Panc1 (cell line): ENCODE measurements around the gene SPTBN1. TPM values are rescaled to one million over a fixed set of nuclear protein-coding genes. Genes with fewer than 3 reads are reported as not detected.

Experiments used
- ATAC-seq: fragments of 200-7000 bp; cut with Tn5 transposase; 2 replicates; pipeline ENCODE4 v1.9.1; 2020; ENCODE audit warnings: mild to moderate bottlenecking, moderate library complexity
- BruUV-seq: library from RNA; stranded (reverse); fragments of 400-500 nt; replicated peaks from 2 replicates; lab custom pipeline; 2021; lab: Mats Ljungman, UMichigan
- CTCF ChIA-PET: fragments of 300-600 bp; sonication (Branson Sonifier 250); formaldehyde crosslinking; loops from one replicate; lab custom pipeline; 2022; ENCODE audit warnings: antibody characterized with exemption; lab: Charles Lee
- POLR2A ChIA-PET: fragments of 300-600 bp; sonication (Branson Sonifier 250); formaldehyde crosslinking; loops from one replicate; lab custom pipeline; 2022; ENCODE audit warnings: antibody characterized with exemption; lab: Charles Lee
- DNase-seq: peaks from one replicate; pipeline ENCODE4 v3.0.0-alpha.2; 2010; ENCODE audit warnings: low read depth, low spot score
- H3K27ac ChIP-seq: 2 replicates; pipeline ENCODE4 v1.5.1; 2011; ENCODE audit warnings: mild to moderate bottlenecking, low read length, inconsistent platforms
- H3K27me3 ChIP-seq: fragments of 200-500 bp; sonication (Bioruptor generic); 2 replicates; pipeline ENCODE4 v1.6.0; 2014; ENCODE audit warnings: low read length, inconsistent platforms; ENCODE audit not compliant: control insufficient read depth, insufficient read depth
- H3K36me3 ChIP-seq: fragments of 200-500 bp; sonication (Bioruptor generic); 2 replicates; pipeline ENCODE4 v1.5.1; 2014; ENCODE audit warnings: inconsistent platforms, mild to moderate bottlenecking, low read length, moderate library complexity; ENCODE audit not compliant: control insufficient read depth, insufficient read depth
- H3K4me1 ChIP-seq: 2 replicates; pipeline ENCODE4 v1.5.1; 2011; ENCODE audit warnings: inconsistent platforms, mild to moderate bottlenecking, low read length, moderate library complexity; ENCODE audit not compliant: control insufficient read depth, insufficient read depth
- H3K4me3 ChIP-seq, 2 experiments: 2 replicates each; pipeline ENCODE4 v1.5.1; 2011 to 2012; ENCODE audit warnings: low read depth in 2 of 2, low read length in 2 of 2, mild to moderate bottlenecking in 2 of 2, inconsistent platforms in 1 of 2, moderate library complexity in 1 of 2
- H3K9me3 ChIP-seq: fragments of 200-500 bp; sonication (Bioruptor generic); 2 replicates; pipeline ENCODE4 v1.5.1; 2014; ENCODE audit warnings: low read depth, mild to moderate bottlenecking, inconsistent platforms, low read length, moderate library complexity; ENCODE audit not compliant: control insufficient read depth, insufficient read depth
- POLR2AphosphoS5 ChIP-seq: IDR thresholded peaks from 2 replicates; pipeline ENCODE4 v1.6.1; 2012; ENCODE audit warnings: mild to moderate bottlenecking, low read depth, low read length, moderate library complexity
- SIN3A ChIP-seq: IDR thresholded peaks from 2 replicates; pipeline ENCODE4 v1.6.1; 2012; ENCODE audit warnings: low read depth, mild to moderate bottlenecking, low read length, moderate library complexity, borderline replicate concordance; ENCODE audit not compliant: insufficient read depth
- TCF7L2 ChIP-seq: IDR thresholded peaks from 2 replicates; pipeline ENCODE4 v1.6.1; 2011; ENCODE audit warnings: mild to moderate bottlenecking, low read depth, low read length, inconsistent platforms
- in situ Hi-C: cut with HindIII; loops from 2 replicates; pipeline ENCODE4 v1.10.0; 2016; ENCODE audit warnings: low sequenced_read_pairs, low pct_unique_long_range_greater_than_20kb
- intact Hi-C: fragments of 100-400 bp; cut with micrococcal nuclease; formaldehyde crosslinking; loops from one replicate; pipeline ENCODE4 v1.10.0; 2022; ENCODE audit not compliant: unreplicated experiment
- total RNA-seq: library from RNA; stranded (reverse); gene quantifications from one replicate; pipeline ENCODE4 v1.2.1, GENCODE V29; 2021; ENCODE audit not compliant: unreplicated experiment
- TF ChIP-seq, protein P1 (sequence below), 2 experiments: IDR thresholded peaks; 2 replicates each; pipeline ENCODE4 v1.6.1; 2011 to 2012; ENCODE audit warnings: low read depth in 2 of 2, control low read depth in 1 of 2, low read length in 1 of 2, mild to moderate bottlenecking in 1 of 2, moderate library complexity in 1 of 2; ENCODE audit not compliant: insufficient read depth in 1 of 2
- TF ChIP-seq, protein P2 (sequence below): fragments of 450-650 bp; IDR thresholded peaks from 2 replicates; pipeline ENCODE4 v1.5.1; 2017; ENCODE audit warnings: mild to moderate bottlenecking

Gene SPTBN1
- total RNA-seq, 1 experiment from 2014 or later: 169 TPM

DNA sequence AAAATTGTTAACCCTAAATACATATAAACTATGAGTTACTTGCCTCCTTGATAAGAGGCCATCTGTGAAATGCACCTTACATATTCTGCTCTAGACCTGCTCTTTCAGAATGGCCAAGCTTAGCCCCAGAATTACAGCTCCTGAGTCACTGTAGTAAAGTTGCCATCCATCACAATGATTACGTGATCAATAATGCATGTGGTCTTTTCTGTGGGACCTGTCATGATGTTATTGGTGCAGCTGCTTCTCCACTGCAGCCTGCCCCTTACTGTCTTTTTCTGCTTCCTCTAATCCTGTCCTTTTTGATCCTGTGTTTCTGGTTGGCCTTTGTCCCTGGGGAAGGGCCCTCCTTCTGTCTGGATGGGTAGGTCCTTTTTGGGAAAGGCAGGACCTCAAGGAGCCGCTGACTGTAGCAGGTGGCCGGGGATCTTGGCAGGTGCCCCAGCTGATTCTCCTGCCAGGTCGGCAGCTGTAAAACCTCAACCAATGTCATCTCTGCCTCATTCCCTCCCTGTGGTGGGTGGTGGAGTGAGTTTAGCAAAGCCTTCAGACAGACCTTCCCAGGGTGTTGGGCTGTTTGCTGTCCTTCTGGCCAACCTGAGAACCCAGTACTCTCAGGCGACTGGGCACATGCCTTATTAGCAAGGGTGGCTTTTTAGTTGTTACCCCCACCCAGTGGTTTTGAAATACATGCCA is 141.2 kb downstream of the SPTBN1 start:
- peaks cover 2% of the 10 kb centered on the region; the same call in 1 of the 2 replicates for H3K36me3 ChIP-seq
- no peaks in the 10 kb centered on the region for H3K9me3 ChIP-seq
- DNase-seq: no peak
- CTCF ChIA-PET: interaction anchor here (0.6 kb wide), 1 partner anchor 451 kb away, joined by 8 read pairs; no protein-coding TSS in a partner anchor
- intact Hi-C loops (no loop called here), in situ Hi-C loops (no loop called here)
- no peak for TF ChIP-seq SIN3A
- TF ChIP-seq POLR2AphosphoS5: no peak
- no peak for TF ChIP-seq TCF7L2
- TF ChIP-seq, protein P1, sequence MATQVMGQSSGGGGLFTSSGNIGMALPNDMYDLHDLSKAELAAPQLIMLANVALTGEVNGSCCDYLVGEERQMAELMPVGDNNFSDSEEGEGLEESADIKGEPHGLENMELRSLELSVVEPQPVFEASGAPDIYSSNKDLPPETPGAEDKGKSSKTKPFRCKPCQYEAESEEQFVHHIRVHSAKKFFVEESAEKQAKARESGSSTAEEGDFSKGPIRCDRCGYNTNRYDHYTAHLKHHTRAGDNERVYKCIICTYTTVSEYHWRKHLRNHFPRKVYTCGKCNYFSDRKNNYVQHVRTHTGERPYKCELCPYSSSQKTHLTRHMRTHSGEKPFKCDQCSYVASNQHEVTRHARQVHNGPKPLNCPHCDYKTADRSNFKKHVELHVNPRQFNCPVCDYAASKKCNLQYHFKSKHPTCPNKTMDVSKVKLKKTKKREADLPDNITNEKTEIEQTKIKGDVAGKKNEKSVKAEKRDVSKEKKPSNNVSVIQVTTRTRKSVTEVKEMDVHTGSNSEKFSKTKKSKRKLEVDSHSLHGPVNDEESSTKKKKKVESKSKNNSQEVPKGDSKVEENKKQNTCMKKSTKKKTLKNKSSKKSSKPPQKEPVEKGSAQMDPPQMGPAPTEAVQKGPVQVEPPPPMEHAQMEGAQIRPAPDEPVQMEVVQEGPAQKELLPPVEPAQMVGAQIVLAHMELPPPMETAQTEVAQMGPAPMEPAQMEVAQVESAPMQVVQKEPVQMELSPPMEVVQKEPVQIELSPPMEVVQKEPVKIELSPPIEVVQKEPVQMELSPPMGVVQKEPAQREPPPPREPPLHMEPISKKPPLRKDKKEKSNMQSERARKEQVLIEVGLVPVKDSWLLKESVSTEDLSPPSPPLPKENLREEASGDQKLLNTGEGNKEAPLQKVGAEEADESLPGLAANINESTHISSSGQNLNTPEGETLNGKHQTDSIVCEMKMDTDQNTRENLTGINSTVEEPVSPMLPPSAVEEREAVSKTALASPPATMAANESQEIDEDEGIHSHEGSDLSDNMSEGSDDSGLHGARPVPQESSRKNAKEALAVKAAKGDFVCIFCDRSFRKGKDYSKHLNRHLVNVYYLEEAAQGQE (IDR thresholded peaks at IDR 0.05; ENCODE audit: insufficient read depth in 1 of 2, low read depth in 2 of 2, low read length in 1 of 2): no peak
- TF ChIP-seq, protein P2, sequence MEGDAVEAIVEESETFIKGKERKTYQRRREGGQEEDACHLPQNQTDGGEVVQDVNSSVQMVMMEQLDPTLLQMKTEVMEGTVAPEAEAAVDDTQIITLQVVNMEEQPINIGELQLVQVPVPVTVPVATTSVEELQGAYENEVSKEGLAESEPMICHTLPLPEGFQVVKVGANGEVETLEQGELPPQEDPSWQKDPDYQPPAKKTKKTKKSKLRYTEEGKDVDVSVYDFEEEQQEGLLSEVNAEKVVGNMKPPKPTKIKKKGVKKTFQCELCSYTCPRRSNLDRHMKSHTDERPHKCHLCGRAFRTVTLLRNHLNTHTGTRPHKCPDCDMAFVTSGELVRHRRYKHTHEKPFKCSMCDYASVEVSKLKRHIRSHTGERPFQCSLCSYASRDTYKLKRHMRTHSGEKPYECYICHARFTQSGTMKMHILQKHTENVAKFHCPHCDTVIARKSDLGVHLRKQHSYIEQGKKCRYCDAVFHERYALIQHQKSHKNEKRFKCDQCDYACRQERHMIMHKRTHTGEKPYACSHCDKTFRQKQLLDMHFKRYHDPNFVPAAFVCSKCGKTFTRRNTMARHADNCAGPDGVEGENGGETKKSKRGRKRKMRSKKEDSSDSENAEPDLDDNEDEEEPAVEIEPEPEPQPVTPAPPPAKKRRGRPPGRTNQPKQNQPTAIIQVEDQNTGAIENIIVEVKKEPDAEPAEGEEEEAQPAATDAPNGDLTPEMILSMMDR: no peak
- POLR2A ChIA-PET: interaction anchor here (0.6 kb wide), 1 partner anchor 42 kb away, joined by 7 read pairs; no protein-coding TSS in a partner anchor
- no peak for ATAC-seq
- no TSS peak for BruUV-seq
- H3K4me1 ChIP-seq: no peaks in the 10 kb centered on the region; the same call in 1 of the 2 replicates
- no peak overlapping the region for H3K4me3 ChIP-seq
- H3K27me3 ChIP-seq: no peaks in the 10 kb centered on the region
- H3K27ac ChIP-seq: no peak overlapping the region

DNA sequence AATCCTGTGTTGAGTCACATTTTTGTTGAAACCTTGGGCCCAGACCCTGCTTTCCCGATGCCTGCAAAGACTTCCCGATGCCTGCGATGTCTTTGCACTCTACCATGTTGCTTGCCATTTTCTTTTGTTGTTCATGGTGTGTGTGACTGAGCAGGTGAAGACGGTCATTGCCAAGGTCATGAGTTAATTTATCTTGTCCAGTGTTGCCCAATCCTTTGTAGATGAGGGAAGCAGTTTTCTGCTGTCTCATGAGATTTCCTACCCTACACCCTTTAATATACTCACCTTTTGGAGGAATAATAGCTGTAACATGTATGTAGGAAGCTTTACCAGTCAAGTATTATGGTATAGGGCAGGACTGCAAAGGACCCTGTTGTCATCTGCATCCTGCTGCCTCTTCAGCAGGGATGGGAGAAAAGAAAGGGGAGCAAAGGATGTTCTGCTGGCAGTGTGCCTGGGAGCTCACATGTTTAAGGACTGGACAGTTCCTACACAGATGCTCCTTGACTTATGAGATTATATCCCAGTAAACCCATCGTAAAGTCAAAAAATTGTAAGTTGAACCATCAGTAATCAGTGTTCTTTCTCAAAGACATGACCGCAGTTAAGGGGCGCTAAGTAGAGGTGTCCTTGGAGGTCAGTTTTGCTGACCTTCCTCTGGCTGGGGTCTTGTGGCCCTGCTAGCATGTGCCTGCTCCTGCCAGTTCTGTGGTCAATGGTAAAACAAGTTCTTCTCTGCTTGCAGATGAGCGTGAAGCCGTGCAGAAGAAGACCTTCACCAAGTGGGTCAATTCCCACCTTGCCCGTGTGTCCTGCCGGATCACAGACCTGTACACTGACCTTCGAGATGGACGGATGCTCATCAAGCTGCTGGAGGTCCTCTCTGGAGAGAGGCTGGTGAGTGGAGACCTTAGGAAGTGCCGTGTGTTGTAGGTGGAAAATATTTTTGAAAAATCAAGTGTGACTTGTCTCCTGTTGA is 142.5 kb downstream of the SPTBN1 start:
- CTCF ChIA-PET: no interaction called here
- BruUV-seq: no TSS peak
- Histone ChIP-seq H3K9me3 (no peaks in the 10 kb centered on the region), H3K4me1 (no peaks in the 10 kb centered on the region; the same call in 1 of the 2 replicates), H3K36me3 (peaks cover 2% of the 10 kb centered on the region; the same call in 1 of the 2 replicates), H3K27me3 (no peaks in the 10 kb centered on the region), H3K4me3 (no peak overlapping the region), H3K27ac (no peak overlapping the region)
- intact Hi-C loops (no loop called here), in situ Hi-C loops (no loop called here)
- DNase-seq (no peak), ATAC-seq (no peak)
- TF ChIP-seq, protein P2: no peak
- no peak for TF ChIP-seq SIN3A
- TF ChIP-seq TCF7L2: no peak
- no peak for TF ChIP-seq POLR2AphosphoS5
- TF ChIP-seq, protein P1 (IDR thresholded peaks at IDR 0.05; ENCODE audit: insufficient read depth in 1 of 2, low read depth in 2 of 2, low read length in 1 of 2): 0 out of 4 replicates have a peak, but pooled peaks of 1 of the 2 experiments have one; percentile 25
- POLR2A ChIA-PET: no interaction called here
